RWPE2 (cell line): ENCODE measurements around the gene TK2.

Source experiments
- ATAC-seq: fragments of 200-7000 bp; cut with Tn5 transposase; 3 replicates; pipeline ENCODE4 v1.9.1; 2021; ENCODE audit warnings: low read depth
- DNase-seq: peaks from one replicate; pipeline ENCODE4 v3.0.0-alpha.2; 2020; ENCODE audit warnings: low spot score
- H3K27ac ChIP-seq: fragments of 450-650 bp; 2 replicates; pipeline ENCODE4 v1.5.1; 2017; ENCODE audit warnings: mild to moderate bottlenecking; ENCODE audit not compliant: poor library complexity, severe bottlenecking
- H3K27me3 ChIP-seq: fragments of 250-450 bp; sonication (Bioruptor Pico); 2 replicates; pipeline ENCODE4 v1.5.1; 2021; ENCODE audit warnings: mild to moderate bottlenecking, moderate library complexity; ENCODE audit not compliant: insufficient read depth, poor library complexity, severe bottlenecking
- H3K36me3 ChIP-seq: fragments of 250-450 bp; sonication (Bioruptor Pico); 2 replicates; pipeline ENCODE4 v1.5.1; 2020; ENCODE audit warnings: low read depth, mild to moderate bottlenecking, moderate library complexity
- H3K4me1 ChIP-seq: fragments of 250-450 bp; sonication (Bioruptor Pico); 2 replicates; pipeline ENCODE4 v1.5.1; 2021; ENCODE audit warnings: mild to moderate bottlenecking, moderate library complexity; ENCODE audit not compliant: insufficient read depth, poor library complexity, severe bottlenecking
- H3K4me3 ChIP-seq: fragments of 250-450 bp; sonication (Bioruptor Pico); 2 replicates; pipeline ENCODE4 v1.5.1; 2021; ENCODE audit warnings: mild to moderate bottlenecking, moderate library complexity; ENCODE audit not compliant: severe bottlenecking
- H3K9me3 ChIP-seq: fragments of 250-450 bp; sonication (Bioruptor Pico); 2 replicates; pipeline ENCODE4 v1.5.1; 2021; ENCODE audit warnings: mild to moderate bottlenecking, moderate library complexity; ENCODE audit not compliant: severe bottlenecking
- CTCF ChIP-seq: fragments of 450-650 bp; IDR thresholded peaks from one replicate; pipeline ENCODE4 v1.5.1; 2017; ENCODE audit warnings: mild to moderate bottlenecking, moderate library complexity; ENCODE audit not compliant: poor library complexity, severe bottlenecking

TK2 gene

DNA sequence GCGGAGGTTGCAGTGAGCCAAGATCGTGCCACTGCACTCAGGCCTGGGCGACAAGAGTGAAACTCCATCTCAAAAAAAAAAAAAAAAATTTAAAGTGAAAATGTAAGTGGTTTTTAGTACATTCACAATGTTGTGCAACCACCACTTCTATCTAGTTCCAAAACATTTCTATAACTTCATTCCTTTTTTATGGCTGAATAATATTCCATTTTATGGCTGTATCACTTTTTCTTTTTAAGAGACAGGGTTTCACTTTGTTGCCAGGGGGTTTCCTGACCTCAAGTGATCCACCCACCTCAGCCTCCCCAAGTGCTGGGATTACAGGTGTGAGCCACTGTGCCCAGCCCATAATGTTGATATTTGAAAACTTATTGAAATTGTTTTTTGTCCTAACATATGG, 42.9 kb upstream of the TK2 start:
- Histone ChIP-seq H3K4me3 (no peak overlapping the region), H3K36me3 (no peaks in the 10 kb centered on the region), H3K27me3 (no peaks in the 10 kb centered on the region), H3K4me1 (no peaks in the 10 kb centered on the region), H3K27ac (no peak overlapping the region), H3K9me3 (no peaks in the 10 kb centered on the region)
- no peak for ATAC-seq
- no peak for DNase-seq
- TF ChIP-seq CTCF = no peak

- Histone ChIP-seq H3K4me3 (no peak overlapping the region), H3K27me3 (no peaks in the 10 kb centered on the region), H3K4me1 (no peaks in the 10 kb centered on the region), H3K27ac (no peak overlapping the region), H3K9me3 (no peaks in the 10 kb centered on the region), H3K36me3 (no peaks in the 10 kb centered on the region)
- no peak for DNase-seq
- no peak for TF ChIP-seq CTCF
- ATAC-seq = no peak
These were observed 42.3 kb upstream of the TK2 start for GRCh38 chr16:66592241-66592640.

GRCh38 chr16:66591018-66591417, 41.1 kb upstream of the TK2 start:
- Histone ChIP-seq H3K4me1 (no peaks in the 10 kb centered on the region), H3K27me3 (no peaks in the 10 kb centered on the region), H3K27ac (no peak overlapping the region), H3K36me3 (no peaks in the 10 kb centered on the region), H3K9me3 (no peaks in the 10 kb centered on the region), H3K4me3 (no peak overlapping the region)
- no peak for DNase-seq
- no peak for TF ChIP-seq CTCF
- ATAC-seq = no peak

- Histone ChIP-seq H3K4me3 (no peak overlapping the region), H3K27ac (no peak overlapping the region), H3K9me3 (no peaks in the 10 kb centered on the region), H3K36me3 (no peaks in the 10 kb centered on the region), H3K27me3 (no peaks in the 10 kb centered on the region), H3K4me1 (no peaks in the 10 kb centered on the region)
- DNase-seq = no peak
- no peak for TF ChIP-seq CTCF
- no peak for ATAC-seq
These were observed 40.4 kb upstream of the TK2 start for GRCh38 chr16:66590322-66590721.

DNA sequence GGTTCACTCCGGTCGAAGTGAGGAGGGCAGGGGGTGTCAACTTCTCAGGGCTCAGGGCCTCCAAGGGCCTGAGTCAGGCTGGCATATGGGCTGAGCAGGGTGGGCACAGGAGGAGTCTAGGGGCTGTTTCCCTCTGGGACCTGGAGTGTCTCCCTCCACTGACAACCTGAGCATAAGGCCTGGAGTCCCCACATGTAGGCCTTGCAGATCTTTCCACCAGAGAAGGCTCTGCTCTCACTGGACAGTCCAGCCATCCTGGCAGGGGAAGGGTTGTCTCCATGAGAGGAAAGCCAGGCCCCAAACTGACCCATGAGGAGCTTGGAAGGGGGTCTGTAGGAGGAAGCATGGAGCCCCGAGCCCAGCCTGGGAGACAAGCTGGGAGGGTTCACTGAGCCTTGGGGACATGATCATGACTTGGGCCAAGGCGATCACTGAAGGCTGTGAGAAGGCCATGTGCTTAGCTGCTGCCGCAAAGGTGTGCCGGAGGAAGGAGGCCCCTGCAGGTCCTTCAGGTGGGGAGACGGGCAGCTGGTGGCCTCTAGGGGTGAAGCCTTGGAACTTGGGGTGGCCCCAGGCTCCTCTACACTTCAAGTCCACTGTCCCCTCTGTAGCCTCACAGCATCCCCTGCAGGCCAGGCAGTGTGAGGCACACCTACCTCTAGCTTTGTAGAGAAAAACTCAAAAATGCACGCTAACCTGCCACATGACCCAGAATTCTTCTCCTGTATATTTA, 39.2 kb upstream of the TK2 start:
- TF ChIP-seq CTCF = peak; percentile 36
- ATAC-seq (peak; percentile 46; the same call in 1 of the 3 replicates), DNase-seq (no peak)
- H3K27me3 ChIP-seq = no peaks in the 10 kb centered on the region
- no peaks in the 10 kb centered on the region for H3K9me3 ChIP-seq
- H3K36me3 ChIP-seq = no peaks in the 10 kb centered on the region
- H3K4me1 ChIP-seq = no peaks in the 10 kb centered on the region
- no peak overlapping the region for H3K4me3 ChIP-seq
- no peak overlapping the region for H3K27ac ChIP-seq
